SH-SY5Y (cell line): Measurements from ENCODE around the gene ZCCHC10.

Experiments used
- GATA2 ChIP-seq: IDR thresholded peaks from 2 replicates; pipeline ENCODE4 v1.6.1; 2011; ENCODE audit warnings: mild to moderate bottlenecking, low read depth, low read length
- GATA3 ChIP-seq: IDR thresholded peaks from 2 replicates; pipeline ENCODE4 v1.6.1; 2011; ENCODE audit warnings: low read depth, mild to moderate bottlenecking, low read length, moderate library complexity

GRCh38 chr5:132987531-132988408 lies 38.6 kb downstream of the ZCCHC10 start:
- TF ChIP-seq GATA3 (no peak), GATA2 (no peak)
